ENCODE results near the gene GET4. TPM values are rescaled to one million over a fixed set of nuclear protein-coding genes. Genes with fewer than 3 reads are reported as not detected.

Gene GET4
- total RNA-seq, 6 experiments from 2014 or later, result 21.3 to 26.3 (median 25.5) TPM

DNA sequence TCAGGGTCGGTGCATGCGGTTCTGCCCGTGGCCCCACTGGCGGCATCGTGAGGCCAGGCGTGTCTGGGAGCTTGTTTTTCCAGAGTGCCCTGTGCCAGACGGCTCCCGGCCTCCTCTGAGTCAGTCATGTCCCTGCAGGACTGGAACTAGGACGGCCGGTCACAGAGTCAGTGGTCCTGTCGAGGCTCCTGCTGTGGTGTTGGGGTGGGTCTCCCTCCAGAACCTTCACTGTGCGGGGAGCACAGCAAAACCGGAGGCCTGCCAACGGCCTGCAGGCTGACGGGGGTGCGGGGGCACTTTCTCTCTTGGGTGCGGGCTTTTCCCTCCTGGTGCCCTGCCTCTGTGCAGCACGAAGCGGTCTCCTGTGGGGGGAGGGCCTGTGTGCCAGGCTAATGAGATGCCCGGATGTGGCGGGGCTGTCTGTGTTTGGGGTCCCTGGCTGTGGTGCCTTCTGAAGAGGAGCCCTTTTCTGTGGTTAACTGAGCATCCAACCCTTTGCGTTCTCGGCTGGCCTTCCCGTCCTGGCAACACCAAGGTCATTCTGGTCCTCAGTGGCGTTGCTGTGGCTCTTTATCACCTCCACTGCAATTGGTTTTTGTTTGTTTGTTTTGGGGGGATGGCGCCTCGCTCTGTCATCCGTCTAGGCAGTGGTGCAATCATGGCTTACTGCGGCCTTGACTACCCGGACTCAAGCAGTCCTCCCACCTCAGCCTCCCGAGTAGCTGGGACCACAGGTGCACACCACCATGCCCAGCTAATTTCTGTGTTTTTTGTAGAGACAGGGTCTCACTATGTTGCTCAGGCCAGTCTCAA lies 8.0 kb downstream of the GET4 start:
- Mint-ChIP-seq H3K27me3 (ENCODE audit: insufficient read depth) (peaks cover 2% of the 10 kb centered on the region; the same call in 1 of the 2 replicates), H3K9me3 (no peaks in the 10 kb centered on the region), H3K36me3 (ENCODE audit: low read depth) (peaks cover 4% of the 10 kb centered on the region), H3K4me3 (no peak overlapping the region), H3K27ac (no peak overlapping the region), H3K4me1 (ENCODE audit: low read depth) (no peaks in the 10 kb centered on the region; the same call in 1 of the 2 replicates)
- TF ChIP-seq, protein P1, sequence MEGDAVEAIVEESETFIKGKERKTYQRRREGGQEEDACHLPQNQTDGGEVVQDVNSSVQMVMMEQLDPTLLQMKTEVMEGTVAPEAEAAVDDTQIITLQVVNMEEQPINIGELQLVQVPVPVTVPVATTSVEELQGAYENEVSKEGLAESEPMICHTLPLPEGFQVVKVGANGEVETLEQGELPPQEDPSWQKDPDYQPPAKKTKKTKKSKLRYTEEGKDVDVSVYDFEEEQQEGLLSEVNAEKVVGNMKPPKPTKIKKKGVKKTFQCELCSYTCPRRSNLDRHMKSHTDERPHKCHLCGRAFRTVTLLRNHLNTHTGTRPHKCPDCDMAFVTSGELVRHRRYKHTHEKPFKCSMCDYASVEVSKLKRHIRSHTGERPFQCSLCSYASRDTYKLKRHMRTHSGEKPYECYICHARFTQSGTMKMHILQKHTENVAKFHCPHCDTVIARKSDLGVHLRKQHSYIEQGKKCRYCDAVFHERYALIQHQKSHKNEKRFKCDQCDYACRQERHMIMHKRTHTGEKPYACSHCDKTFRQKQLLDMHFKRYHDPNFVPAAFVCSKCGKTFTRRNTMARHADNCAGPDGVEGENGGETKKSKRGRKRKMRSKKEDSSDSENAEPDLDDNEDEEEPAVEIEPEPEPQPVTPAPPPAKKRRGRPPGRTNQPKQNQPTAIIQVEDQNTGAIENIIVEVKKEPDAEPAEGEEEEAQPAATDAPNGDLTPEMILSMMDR (IDR thresholded peaks at IDR 0.05), result no peak
- DNase-seq, result no peak

GRCh38 chr7:885261-885892 lies 9.0 kb downstream of the GET4 start:
- Mint-ChIP-seq H3K27ac (no peak overlapping the region), H3K9me3 (no peaks in the 10 kb centered on the region), H3K4me1 (ENCODE audit: low read depth) (no peaks in the 10 kb centered on the region), H3K36me3 (ENCODE audit: low read depth) (peaks cover 4% of the 10 kb centered on the region), H3K27me3 (ENCODE audit: insufficient read depth) (peaks cover 2% of the 10 kb centered on the region; the same call in 1 of the 2 replicates), H3K4me3 (no peak overlapping the region)
- TF ChIP-seq, protein P1 (IDR thresholded peaks at IDR 0.05), result no peak
- no peak for DNase-seq

DNA sequence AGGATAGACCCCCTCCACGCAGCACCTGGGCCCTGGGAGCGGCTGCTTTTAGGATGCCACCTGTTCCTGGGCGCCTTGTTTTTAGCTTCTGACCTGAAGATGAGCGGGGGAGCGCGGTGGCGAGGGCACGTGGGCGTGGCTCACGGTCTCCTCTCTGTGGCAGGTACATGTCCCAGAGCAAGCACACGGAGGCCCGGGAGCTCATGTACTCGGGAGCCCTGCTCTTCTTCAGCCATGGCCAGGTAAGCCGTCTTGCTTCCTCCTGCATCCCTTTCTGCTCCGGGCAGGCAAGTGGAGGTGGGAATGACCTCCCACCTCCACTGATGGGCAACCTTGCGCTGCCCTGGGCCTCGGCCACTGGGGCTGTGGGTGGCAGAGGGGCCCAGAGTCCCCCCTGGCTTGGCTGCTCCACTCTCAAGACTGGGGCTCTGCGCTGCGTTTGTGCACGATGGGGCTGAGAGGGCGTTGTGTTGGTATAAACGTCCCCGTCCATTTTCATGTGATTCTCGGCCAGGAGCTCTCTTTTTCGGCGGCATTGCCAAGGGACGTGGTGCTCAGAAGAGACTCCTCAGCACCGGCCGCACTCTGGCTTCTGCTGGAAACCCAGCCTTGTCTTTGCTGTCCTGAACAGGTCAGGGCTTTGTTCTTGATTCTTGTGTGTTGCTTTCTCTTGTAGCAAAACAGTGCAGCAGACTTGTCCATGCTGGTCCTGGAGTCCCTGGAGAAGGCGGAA lies 9.7 kb downstream of the GET4 start:
- Mint-ChIP-seq H3K4me1 (ENCODE audit: low read depth) (no peaks in the 10 kb centered on the region), H3K27ac (no peak overlapping the region), H3K9me3 (no peaks in the 10 kb centered on the region), H3K27me3 (ENCODE audit: insufficient read depth) (peaks cover 2% of the 10 kb centered on the region; the same call in 1 of the 2 replicates), H3K36me3 (ENCODE audit: low read depth) (peaks cover 4% of the 10 kb centered on the region), H3K4me3 (no peak overlapping the region)
- DNase-seq, result no peak
- TF ChIP-seq, protein P1 (IDR thresholded peaks at IDR 0.05), result no peak

DNA sequence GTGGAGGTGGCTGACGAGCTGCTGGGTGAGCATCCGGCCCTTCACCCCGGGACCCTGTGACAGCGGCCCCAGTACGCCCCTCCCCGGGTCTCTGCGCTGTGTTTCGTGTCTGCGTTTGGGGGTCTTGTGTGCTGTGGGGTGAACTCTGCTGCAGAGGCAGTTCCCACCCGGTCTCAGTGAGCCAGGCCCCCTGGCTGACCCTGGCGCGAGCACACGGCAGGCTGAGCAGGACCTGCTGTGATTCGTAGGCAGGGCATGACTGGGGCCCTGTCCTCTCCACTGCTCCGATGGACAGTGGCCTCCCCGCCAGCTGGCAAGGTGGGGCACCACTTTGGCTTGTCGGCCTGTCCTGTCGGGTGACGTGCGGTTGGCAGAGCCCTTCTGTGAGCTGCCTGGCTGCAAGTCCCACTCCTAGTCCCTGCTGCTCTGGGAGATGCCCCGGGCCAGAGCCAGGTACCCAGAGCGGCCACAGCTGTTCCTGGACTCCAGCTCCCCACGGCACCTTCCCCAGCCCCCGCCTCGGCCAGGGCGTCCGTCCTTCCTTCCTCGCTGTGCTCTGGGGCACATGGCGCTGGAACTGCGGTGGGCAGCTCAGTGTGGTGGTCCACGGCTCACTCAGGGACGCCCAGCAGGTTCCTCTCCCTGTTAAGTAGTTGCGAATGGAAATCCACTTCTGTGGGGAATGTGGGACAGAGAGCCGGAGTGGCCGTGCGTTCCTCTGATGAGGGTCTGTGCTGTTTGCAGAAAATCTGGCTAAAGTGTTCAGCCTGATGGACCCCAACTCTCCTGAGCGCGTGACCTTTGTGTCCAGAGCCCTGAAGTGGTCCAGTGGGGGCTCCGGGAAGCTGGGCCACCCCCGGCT lies 10.5 kb downstream of the GET4 start:
- Mint-ChIP-seq H3K4me3 (no peak overlapping the region), H3K36me3 (ENCODE audit: low read depth) (peaks cover 4% of the 10 kb centered on the region), H3K9me3 (no peaks in the 10 kb centered on the region), H3K4me1 (ENCODE audit: low read depth) (no peaks in the 10 kb centered on the region), H3K27me3 (ENCODE audit: insufficient read depth) (peaks cover 2% of the 10 kb centered on the region; the same call in 1 of the 2 replicates), H3K27ac (no peak overlapping the region)
- TF ChIP-seq, protein P1 (IDR thresholded peaks at IDR 0.05), result no peak
- no peak for DNase-seq

DNA sequence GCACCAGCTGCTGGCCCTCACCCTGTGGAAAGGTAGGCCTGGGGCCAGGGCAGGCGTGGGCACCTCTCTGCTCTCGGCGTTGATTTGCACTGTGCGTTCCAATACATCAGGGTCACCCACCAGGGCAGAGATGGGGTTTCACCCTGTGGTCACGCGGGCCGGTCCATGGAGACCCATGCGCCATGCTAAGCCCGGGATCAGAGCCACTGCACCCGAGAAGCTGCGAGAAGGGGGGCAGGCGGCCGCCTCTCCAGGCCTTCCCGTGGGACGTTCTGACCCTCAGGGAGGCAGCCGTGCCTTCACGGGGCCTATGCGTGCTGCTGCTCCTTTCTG lies 11.1 kb downstream of the GET4 start:
- no peak overlapping the region for H3K4me3 Mint-ChIP-seq
- H3K4me1 Mint-ChIP-seq (ENCODE audit: low read depth), result no peaks in the 10 kb centered on the region
- no peaks in the 10 kb centered on the region for H3K9me3 Mint-ChIP-seq
- H3K27me3 Mint-ChIP-seq (ENCODE audit: insufficient read depth), result no peaks in the 10 kb centered on the region
- no peak overlapping the region for H3K27ac Mint-ChIP-seq
- H3K36me3 Mint-ChIP-seq (ENCODE audit: low read depth), result peaks cover 8% of the 10 kb centered on the region
- DNase-seq, result no peak
- TF ChIP-seq, protein P1 (IDR thresholded peaks at IDR 0.05), result no peak

All from HFFc6 (cell line).